Small intestine (tissue), 7 donors: ENCODE measurements around the gene IL17RD. TPM values are rescaled to one million over a fixed set of nuclear protein-coding genes. Genes with fewer than 3 reads are reported as not detected.

ENCODE experiments used
- DNase-seq, 2 donors: peaks; one replicate each; pipeline versions ENCODE4 v3.0.0 to v3.0.0-alpha.2; 2013
- FAIRE-seq: peaks from 2 replicates; lab custom pipeline; 2012; peaks lifted over from hg19 to GRCh38; lab: Jason Lieb, UNC
- H3K27ac ChIP-seq, 3 donors: one replicate each; pipeline ENCODE4 v1.5.1; 2013; ENCODE audit warnings: low read length in 2 of 3, mild to moderate bottlenecking in 2 of 3, control low read depth in 1 of 3, inconsistent platforms in 1 of 3, low read depth in 1 of 3, moderate library complexity in 1 of 3
- H3K27me3 ChIP-seq, 3 donors: one replicate each; pipeline ENCODE4 v1.6.1; 2013; ENCODE audit warnings: low read length in 3 of 3, inconsistent platforms in 1 of 3; ENCODE audit not compliant: control insufficient read depth in 3 of 3, insufficient read depth in 3 of 3
- H3K36me3 ChIP-seq, 3 donors: one replicate each; pipeline ENCODE4 v1.6.1; 2013; ENCODE audit warnings: low read length in 3 of 3, inconsistent platforms in 1 of 3, low read depth in 1 of 3, mild to moderate bottlenecking in 1 of 3, moderate library complexity in 1 of 3; ENCODE audit not compliant: control insufficient read depth in 3 of 3, insufficient read depth in 2 of 3
- H3K4me1 ChIP-seq, 3 donors: one replicate each; pipeline ENCODE4 v1.6.1; 2013; ENCODE audit warnings: low read length in 2 of 3, inconsistent platforms in 1 of 3, low read depth in 1 of 3, mild to moderate bottlenecking in 1 of 3, moderate library complexity in 1 of 3; ENCODE audit not compliant: control insufficient read depth in 3 of 3, insufficient read depth in 2 of 3
- H3K4me3 ChIP-seq, 3 donors: one replicate each; pipeline ENCODE4 v1.5.1; 2013; ENCODE audit warnings: low read length in 3 of 3, control low read depth in 1 of 3, inconsistent platforms in 1 of 3, low read depth in 1 of 3, mild to moderate bottlenecking in 1 of 3, moderate library complexity in 1 of 3
- H3K9me3 ChIP-seq, 2 donors: one replicate each; pipeline ENCODE4 v1.6.1; 2013; ENCODE audit warnings: low read depth in 1 of 2, low read length in 1 of 2; ENCODE audit not compliant: control insufficient read depth in 2 of 2, insufficient read depth in 1 of 2
- WGBS, 3 donors: extraction: QIAGEN DNeasy Blood & Tissue Kit; methylation state at CpG; one replicate each; pipeline ENCODE4 v1.1.7; 2013; 5-methylcytosine and 5-hydroxymethylcytosine counted together
- polyA plus RNA-seq, 4 donors: library from polyadenylated mRNA; stranded (reverse) in 3 of 4; unstranded in 1 of 4; fragments of 200-250 nt in 3 of 4; fragments of 120-200 nt in 1 of 4; gene quantifications; one replicate each; pipeline versions ENCODE4 v1.2.1 to v1.2.3, GENCODE V29; 2013
- donor health status: healthy with polysubstance abuse.
- donor health status: control.
- donor health status: control.
- donor health status: Bipolar disorder and iron deficiency.
- donor health status: healthy.

Gene IL17RD
- polyA plus RNA-seq, 4 donors: 0.87 to 1.5 TPM; not detected in 2

GRCh38 chr3:57066471-57066870 lies 98.7 kb downstream of the IL17RD start:
- peaks cover 0 to 6% (median 0%) of the 10 kb centered on the region in 3 donors for H3K4me1 ChIP-seq
- FAIRE-seq: no peak
- H3K27me3 ChIP-seq: no peaks in the 10 kb centered on the region
- no peak for DNase-seq
- 93 to 98% (median 96%) methylated on average over 6 of the region's 6 CpGs for WGBS, 3 donors
- no peaks in the 10 kb centered on the region for H3K9me3 ChIP-seq
- H3K36me3 ChIP-seq: no peaks in the 10 kb centered on the region
- H3K4me3 ChIP-seq: no peak overlapping the region
- H3K27ac ChIP-seq: no peak overlapping the region

GRCh38 chr3:57065588-57065987 lies 99.6 kb downstream of the IL17RD start:
- H3K9me3 ChIP-seq: no peaks in the 10 kb centered on the region
- H3K27me3 ChIP-seq: no peaks in the 10 kb centered on the region
- H3K36me3 ChIP-seq: no peaks in the 10 kb centered on the region
- no peak overlapping the region for H3K27ac ChIP-seq
- H3K4me3 ChIP-seq: no peak overlapping the region
- DNase-seq: no peak
- 94 to 96% (median 95%) methylated on average over 3 of the region's 3 CpGs for WGBS, 3 donors
- peaks cover 0 to 6% (median 0%) of the 10 kb centered on the region in 3 donors for H3K4me1 ChIP-seq
- no peak for FAIRE-seq

- Histone ChIP-seq H3K27me3 (no peaks in the 10 kb centered on the region), H3K9me3 (no peaks in the 10 kb centered on the region), H3K4me1 (peaks cover 0 to 6% (median 0%) of the 10 kb centered on the region in 3 donors), H3K4me3 (no peak overlapping the region), H3K36me3 (no peaks in the 10 kb centered on the region), H3K27ac (no peak overlapping the region)
- no peak for DNase-seq
- no peak for FAIRE-seq
- WGBS, 3 donors: 90 to 94% (median 93%) methylated on average over 2 of the region's 2 CpGs
These were observed 100.6 kb downstream of the IL17RD start for GRCh38 chr3:57064572-57064971.

- no peak overlapping the region for H3K4me3 ChIP-seq
- H3K27me3 ChIP-seq: no peaks in the 10 kb centered on the region
- DNase-seq: no peak
- 85% methylated on average over 6 of the region's 6 CpGs for WGBS, 3 donors
- H3K27ac ChIP-seq: no peak overlapping the region
- FAIRE-seq: no peak
- H3K9me3 ChIP-seq: no peaks in the 10 kb centered on the region
- peaks cover 0 to 6% (median 0%) of the 10 kb centered on the region in 3 donors for H3K4me1 ChIP-seq
- H3K36me3 ChIP-seq: no peaks in the 10 kb centered on the region
These were observed 101.2 kb downstream of the IL17RD start for GRCh38 chr3:57064001-57064400.

GRCh38 chr3:57063032-57063431 lies 102.1 kb downstream of the IL17RD start:
- peaks cover 0 to 3% (median 0%) of the 10 kb centered on the region in 3 donors for H3K4me1 ChIP-seq
- no peak for DNase-seq
- WGBS, 3 donors: 87 to 93% (median 87%) methylated on average over 5 of the region's 5 CpGs
- FAIRE-seq: no peak
- no peak overlapping the region for H3K27ac ChIP-seq
- no peaks in the 10 kb centered on the region for H3K27me3 ChIP-seq
- H3K4me3 ChIP-seq: no peak overlapping the region
- H3K9me3 ChIP-seq: no peaks in the 10 kb centered on the region
- no peaks in the 10 kb centered on the region for H3K36me3 ChIP-seq

- H3K27me3 ChIP-seq: no peaks in the 10 kb centered on the region
- no peaks in the 10 kb centered on the region for H3K9me3 ChIP-seq
- H3K4me3 ChIP-seq: no peak overlapping the region
- no peaks in the 10 kb centered on the region for H3K36me3 ChIP-seq
- 53 to 71% (median 62%) methylated on average over 9 of the region's 9 CpGs for WGBS, 3 donors
- peak overlapping the region in 1 of 3 donors; percentile 33 for H3K27ac ChIP-seq
- no peak for FAIRE-seq
- H3K4me1 ChIP-seq: peaks cover 0 to 3% (median 0%) of the 10 kb centered on the region in 3 donors
- no peak for DNase-seq
These were observed 103.0 kb downstream of the IL17RD start for GRCh38 chr3:57062101-57062631.

GRCh38 chr3:57061556-57061955 lies 103.6 kb downstream of the IL17RD start:
- Histone ChIP-seq H3K4me3 (no peak overlapping the region), H3K4me1 (peaks cover 0 to 3% (median 0%) of the 10 kb centered on the region in 3 donors), H3K9me3 (no peaks in the 10 kb centered on the region), H3K36me3 (no peaks in the 10 kb centered on the region), H3K27me3 (no peaks in the 10 kb centered on the region), H3K27ac (no peak overlapping the region)
- 93 to 99% (median 94%) methylated on average over 3 of the region's 3 CpGs for WGBS, 3 donors
- DNase-seq (no peak), FAIRE-seq (no peak)

GRCh38 chr3:57060089-57060821 lies 104.9 kb downstream of the IL17RD start, which contains the start of gene SPATA12:
TSS of gene SPATA12 (plus strand) at chr3:57060664. CDS start at chr3:57073695, 13,031 bp downstream.
- FAIRE-seq (no peak), DNase-seq (peak; percentile 72 to 89)
- H3K4me3 ChIP-seq: no peak within 1 kb of the TSS
- 29 to 50% (median 46%) methylated on average over 11 of the region's 11 CpGs for WGBS, 3 donors
- H3K4me1 ChIP-seq: peaks cover 0 to 3% (median 0%) of the 10 kb centered on the region in 3 donors
- H3K27ac ChIP-seq: peak within 1 kb of the TSS in 1 of 3 donors; percentile 63
- H3K36me3 ChIP-seq: no peaks in the 10 kb centered on the region
- no peaks in the 10 kb centered on the region for H3K27me3 ChIP-seq
- no peaks in the 10 kb centered on the region for H3K9me3 ChIP-seq
